ENCODE measurements around the gene NANOS2. TPM values are rescaled to one million over a fixed set of nuclear protein-coding genes. Genes with fewer than 3 reads are reported as not detected.

The NANOS2 gene
- total and polyA plus RNA-seq, 8 donors = not detected

GRCh38 chr19:45919678-45920077, 5.1 kb upstream of the NANOS2 start:
- no peaks in the 10 kb centered on the region for H3K4me1 ChIP-seq
- intact Hi-C loops (cut with DNase I) = no loop called here

GRCh38 chr19:45918721-45919120, 4.1 kb upstream of the NANOS2 start:
- no peak overlapping the region for H3K4me3 ChIP-seq
- no peaks in the 10 kb centered on the region for H3K4me1 ChIP-seq
- intact Hi-C loops (cut with DNase I) = no loop called here
- ATAC-seq = no peak
- H3K27me3 ChIP-seq = peaks cover 0 to 50% of the 10 kb centered on the region in 2 donors
- H3K27ac ChIP-seq = no peak overlapping the region
- peak in 1 of 4 donors; percentile 14 for DNase-seq
- no peaks in the 10 kb centered on the region for H3K9me3 ChIP-seq
- H3K36me3 ChIP-seq = no peaks in the 10 kb centered on the region
- TF ChIP-seq CTCF (IDR thresholded peaks at IDR 0.05) = no peak

More at GRCh38 chr19:45919678-45920077, 5.1 kb upstream of the NANOS2 start:
- Histone ChIP-seq H3K9me3 (no peaks in the 10 kb centered on the region), H3K27me3 (peaks cover 0 to 41% of the 10 kb centered on the region in 2 donors), H3K4me3 (no peak overlapping the region), H3K36me3 (no peaks in the 10 kb centered on the region), H3K27ac (no peak overlapping the region)
- no peak for TF ChIP-seq CTCF (IDR thresholded peaks at IDR 0.05)
- ATAC-seq (no peak), DNase-seq (peak in 1 of 4 donors; percentile 28)

- no peak for DNase-seq
- Histone ChIP-seq H3K27ac (no peak overlapping the region), H3K4me1 (no peaks in the 10 kb centered on the region), H3K4me3 (no peak overlapping the region), H3K27me3 (peaks cover 0 to 50% of the 10 kb centered on the region in 2 donors), H3K36me3 (no peaks in the 10 kb centered on the region), H3K9me3 (no peaks in the 10 kb centered on the region)
- intact Hi-C loops (cut with DNase I) = no loop called here
- no peak for ATAC-seq
- TF ChIP-seq CTCF (IDR thresholded peaks at IDR 0.05) = no peak
Measured at GRCh38 chr19:45917421-45918091, 3.0 kb upstream of the NANOS2 start.

GRCh38 chr19:45911291-45911690, 3.3 kb downstream of the NANOS2 start:
- Histone ChIP-seq H3K36me3 (no peaks in the 10 kb centered on the region), H3K4me3 (no peak overlapping the region), H3K27ac (no peak overlapping the region), H3K4me1 (no peaks in the 10 kb centered on the region), H3K9me3 (no peaks in the 10 kb centered on the region), H3K27me3 (peaks cover 0 to 30% of the 10 kb centered on the region in 2 donors)
- TF ChIP-seq CTCF (IDR thresholded peaks at IDR 0.05) = no peak
- DNase-seq (no peak), ATAC-seq (no peak)
- intact Hi-C loops (cut with DNase I) = no loop called here

- Histone ChIP-seq H3K36me3 (no peaks in the 10 kb centered on the region), H3K9me3 (no peaks in the 10 kb centered on the region), H3K4me1 (no peaks in the 10 kb centered on the region), H3K4me3 (no peak overlapping the region), H3K27ac (no peak overlapping the region), H3K27me3 (peaks cover 0 to 14% of the 10 kb centered on the region in 2 donors)
- no peak for ATAC-seq
- no peak for DNase-seq
- TF ChIP-seq CTCF (IDR thresholded peaks at IDR 0.05) = no peak
- intact Hi-C loops (cut with DNase I) = no loop called here
Measured at GRCh38 chr19:45908956-45909355, 5.6 kb downstream of the NANOS2 start.

All from left lung (tissue), 10 donors.